Ishikawa (cell line): ENCODE measurements around the gene ANKLE1.
A peak's percentile ranks its signal among the peaks of the same experiment; 100 is the strongest.

ENCODE experiments used
- CEBPB ChIP-seq: IDR thresholded peaks from 2 replicates; pipeline ENCODE4 v1.6.1; 2012
- CREB1 ChIP-seq: IDR thresholded peaks from 2 replicates; pipeline ENCODE4 v1.6.1; 2012; ENCODE audit warnings: low read depth
- EGR1 ChIP-seq: IDR thresholded peaks from 2 replicates; pipeline ENCODE4 v1.6.1; 2012
- EP300 ChIP-seq: IDR thresholded peaks from 2 replicates; pipeline ENCODE4 v1.6.1; 2012; ENCODE audit warnings: borderline replicate concordance
- FOXM1 ChIP-seq: IDR thresholded peaks from 2 replicates; pipeline ENCODE4 v1.6.1; 2012; ENCODE audit warnings: low read depth, borderline replicate concordance
- MAX ChIP-seq: IDR thresholded peaks from 2 replicates; pipeline ENCODE4 v1.6.1; 2012
- NFIC ChIP-seq: IDR thresholded peaks from 2 replicates; pipeline ENCODE4 v1.6.1; 2012
- RAD21 ChIP-seq: IDR thresholded peaks from 2 replicates; pipeline ENCODE4 v1.6.1; 2012; ENCODE audit warnings: low read depth
- TAF1 ChIP-seq: IDR thresholded peaks from 2 replicates; pipeline ENCODE4 v1.6.1; 2012; ENCODE audit warnings: low read depth, mild to moderate bottlenecking
- TCF12 ChIP-seq: IDR thresholded peaks from 2 replicates; pipeline ENCODE4 v1.6.1; 2012; ENCODE audit warnings: low read depth
- TEAD4 ChIP-seq: IDR thresholded peaks from 2 replicates; pipeline ENCODE4 v1.6.1; 2012
- YY1 ChIP-seq: IDR thresholded peaks from 2 replicates; pipeline ENCODE4 v1.6.1; 2012; ENCODE audit warnings: low read depth
- ZBTB7A ChIP-seq: IDR thresholded peaks from 2 replicates; pipeline ENCODE4 v1.6.1; 2012; ENCODE audit warnings: low read depth
- TF ChIP-seq, protein P1 (sequence below): IDR thresholded peaks from 2 replicates; pipeline ENCODE4 v1.6.1; 2012
- TF ChIP-seq, protein P2 (sequence below): IDR thresholded peaks from 2 replicates; pipeline ENCODE4 v1.6.1; 2012; ENCODE audit warnings: low read depth, mild to moderate bottlenecking

Gene ANKLE1

GRCh38 chr19:17294051-17294891 is 12.6 kb downstream of the ANKLE1 start:
- TF ChIP-seq, protein P1, sequence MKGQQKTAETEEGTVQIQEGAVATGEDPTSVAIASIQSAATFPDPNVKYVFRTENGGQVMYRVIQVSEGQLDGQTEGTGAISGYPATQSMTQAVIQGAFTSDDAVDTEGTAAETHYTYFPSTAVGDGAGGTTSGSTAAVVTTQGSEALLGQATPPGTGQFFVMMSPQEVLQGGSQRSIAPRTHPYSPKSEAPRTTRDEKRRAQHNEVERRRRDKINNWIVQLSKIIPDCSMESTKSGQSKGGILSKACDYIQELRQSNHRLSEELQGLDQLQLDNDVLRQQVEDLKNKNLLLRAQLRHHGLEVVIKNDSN, result no peak
- 0 out of 2 replicates have a peak, but pooled peaks have one; percentile 47 for TF ChIP-seq MAX

- TF ChIP-seq NFIC (no peak), TAF1 (no peak), CEBPB (no peak), ZBTB7A (no peak), FOXM1 (no peak), YY1 (no peak), MAX (no peak), RAD21 (no peak), CREB1 (no peak), TEAD4 (no peak), EP300 (no peak), EGR1 (no peak), TCF12 (no peak)
- TF ChIP-seq, protein P2, sequence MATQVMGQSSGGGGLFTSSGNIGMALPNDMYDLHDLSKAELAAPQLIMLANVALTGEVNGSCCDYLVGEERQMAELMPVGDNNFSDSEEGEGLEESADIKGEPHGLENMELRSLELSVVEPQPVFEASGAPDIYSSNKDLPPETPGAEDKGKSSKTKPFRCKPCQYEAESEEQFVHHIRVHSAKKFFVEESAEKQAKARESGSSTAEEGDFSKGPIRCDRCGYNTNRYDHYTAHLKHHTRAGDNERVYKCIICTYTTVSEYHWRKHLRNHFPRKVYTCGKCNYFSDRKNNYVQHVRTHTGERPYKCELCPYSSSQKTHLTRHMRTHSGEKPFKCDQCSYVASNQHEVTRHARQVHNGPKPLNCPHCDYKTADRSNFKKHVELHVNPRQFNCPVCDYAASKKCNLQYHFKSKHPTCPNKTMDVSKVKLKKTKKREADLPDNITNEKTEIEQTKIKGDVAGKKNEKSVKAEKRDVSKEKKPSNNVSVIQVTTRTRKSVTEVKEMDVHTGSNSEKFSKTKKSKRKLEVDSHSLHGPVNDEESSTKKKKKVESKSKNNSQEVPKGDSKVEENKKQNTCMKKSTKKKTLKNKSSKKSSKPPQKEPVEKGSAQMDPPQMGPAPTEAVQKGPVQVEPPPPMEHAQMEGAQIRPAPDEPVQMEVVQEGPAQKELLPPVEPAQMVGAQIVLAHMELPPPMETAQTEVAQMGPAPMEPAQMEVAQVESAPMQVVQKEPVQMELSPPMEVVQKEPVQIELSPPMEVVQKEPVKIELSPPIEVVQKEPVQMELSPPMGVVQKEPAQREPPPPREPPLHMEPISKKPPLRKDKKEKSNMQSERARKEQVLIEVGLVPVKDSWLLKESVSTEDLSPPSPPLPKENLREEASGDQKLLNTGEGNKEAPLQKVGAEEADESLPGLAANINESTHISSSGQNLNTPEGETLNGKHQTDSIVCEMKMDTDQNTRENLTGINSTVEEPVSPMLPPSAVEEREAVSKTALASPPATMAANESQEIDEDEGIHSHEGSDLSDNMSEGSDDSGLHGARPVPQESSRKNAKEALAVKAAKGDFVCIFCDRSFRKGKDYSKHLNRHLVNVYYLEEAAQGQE, result no peak
- TF ChIP-seq, protein P1, result no peak
These were observed 14.6 kb downstream of the ANKLE1 start for GRCh38 chr19:17296273-17296672.

GRCh38 chr19:17296976-17297375 is 15.3 kb downstream of the ANKLE1 start:
- TF ChIP-seq TAF1 (no peak), EGR1 (no peak), NFIC (no peak), CEBPB (no peak), FOXM1 (no peak), TEAD4 (no peak), ZBTB7A (no peak), YY1 (no peak), CREB1 (no peak)
- TF ChIP-seq, protein P2, result no peak
- TF ChIP-seq, protein P1, result no peak

GRCh38 chr19:17300992-17301619 is 19.4 kb downstream of the ANKLE1 start:
- no peak for TF ChIP-seq CEBPB
- TF ChIP-seq CREB1, result no peak
- no peak for TF ChIP-seq MAX
- TF ChIP-seq, protein P2, result no peak
- no peak for TF ChIP-seq NFIC
- TF ChIP-seq RAD21, result no peak
- no peak for TF ChIP-seq ZBTB7A
- TF ChIP-seq TEAD4, result no peak
- no peak for TF ChIP-seq TAF1
- no peak for TF ChIP-seq EGR1
- TF ChIP-seq YY1, result no peak
- TF ChIP-seq TCF12, result no peak
- TF ChIP-seq FOXM1, result no peak
- no peak for TF ChIP-seq EP300
- TF ChIP-seq, protein P1, result no peak
